ENCODE results near the gene DALRD3.

DALRD3 gene

GRCh38 chr3:49004352-49005302 is 13.8 kb downstream of the DALRD3 start:
- DNase-seq = no peak

GRCh38 chr3:49001155-49001554 is 17.2 kb downstream of the DALRD3 start:
- no peak for DNase-seq

- DNase-seq = no peak
These were observed 19.1 kb downstream of the DALRD3 start for GRCh38 chr3:48999085-48999858.

- DNase-seq = no peak
These were observed 20.4 kb downstream of the DALRD3 start for GRCh38 chr3:48997714-48998637.

GRCh38 chr3:48997102-48997635 is 21.2 kb downstream of the DALRD3 start:
- no peak for DNase-seq

- no peak for DNase-seq
These were observed 21.7 kb downstream of the DALRD3 start for GRCh38 chr3:48996640-48997039.

- DNase-seq = no peak
These were observed 24.5 kb downstream of the DALRD3 start for GRCh38 chr3:48993834-48994233.

GRCh38 chr3:48991851-48992545 is 26.4 kb downstream of the DALRD3 start:
- no peak for DNase-seq

- DNase-seq = no peak
These were observed 27.5 kb downstream of the DALRD3 start for GRCh38 chr3:48990636-48991469.

GRCh38 chr3:48989796-48990635 is 28.4 kb downstream of the DALRD3 start, which contains the start of gene P4HTM:
TSS of gene P4HTM (plus strand) at chr3:48990241. CDS start at chr3:48990257, 16 bp downstream.
- DNase-seq = peak; percentile 66

GRCh38 chr3:48989126-48989795 is 29.1 kb downstream of the DALRD3 start:
- no peak for DNase-seq

GRCh38 chr3:48985831-48986376 is 32.5 kb downstream of the DALRD3 start:
- DNase-seq = no peak

- no peak for DNase-seq
These were observed 33.7 kb downstream of the DALRD3 start for GRCh38 chr3:48984663-48985062.

- no peak for DNase-seq
These were observed 35.3 kb downstream of the DALRD3 start for GRCh38 chr3:48983096-48983495.

- DNase-seq = no peak
These were observed 35.7 kb downstream of the DALRD3 start for GRCh38 chr3:48982686-48983085.

- DNase-seq = no peak
These were observed 36.4 kb downstream of the DALRD3 start for GRCh38 chr3:48982016-48982415.

- DNase-seq = no peak
These were observed 38.1 kb downstream of the DALRD3 start for GRCh38 chr3:48980295-48980694.

- DNase-seq = no peak
These were observed 38.9 kb downstream of the DALRD3 start for GRCh38 chr3:48979451-48979850.
